ELR (cell line): ENCODE data around the gene SLC6A5.
A peak's percentile ranks its signal among the peaks of the same experiment; 100 is the strongest.

Source experiments
- DNase-seq: peaks from one replicate; pipeline ENCODE4 v3.0.0-alpha.2; 2015; ENCODE audit warnings: low read depth

Gene SLC6A5

DNA sequence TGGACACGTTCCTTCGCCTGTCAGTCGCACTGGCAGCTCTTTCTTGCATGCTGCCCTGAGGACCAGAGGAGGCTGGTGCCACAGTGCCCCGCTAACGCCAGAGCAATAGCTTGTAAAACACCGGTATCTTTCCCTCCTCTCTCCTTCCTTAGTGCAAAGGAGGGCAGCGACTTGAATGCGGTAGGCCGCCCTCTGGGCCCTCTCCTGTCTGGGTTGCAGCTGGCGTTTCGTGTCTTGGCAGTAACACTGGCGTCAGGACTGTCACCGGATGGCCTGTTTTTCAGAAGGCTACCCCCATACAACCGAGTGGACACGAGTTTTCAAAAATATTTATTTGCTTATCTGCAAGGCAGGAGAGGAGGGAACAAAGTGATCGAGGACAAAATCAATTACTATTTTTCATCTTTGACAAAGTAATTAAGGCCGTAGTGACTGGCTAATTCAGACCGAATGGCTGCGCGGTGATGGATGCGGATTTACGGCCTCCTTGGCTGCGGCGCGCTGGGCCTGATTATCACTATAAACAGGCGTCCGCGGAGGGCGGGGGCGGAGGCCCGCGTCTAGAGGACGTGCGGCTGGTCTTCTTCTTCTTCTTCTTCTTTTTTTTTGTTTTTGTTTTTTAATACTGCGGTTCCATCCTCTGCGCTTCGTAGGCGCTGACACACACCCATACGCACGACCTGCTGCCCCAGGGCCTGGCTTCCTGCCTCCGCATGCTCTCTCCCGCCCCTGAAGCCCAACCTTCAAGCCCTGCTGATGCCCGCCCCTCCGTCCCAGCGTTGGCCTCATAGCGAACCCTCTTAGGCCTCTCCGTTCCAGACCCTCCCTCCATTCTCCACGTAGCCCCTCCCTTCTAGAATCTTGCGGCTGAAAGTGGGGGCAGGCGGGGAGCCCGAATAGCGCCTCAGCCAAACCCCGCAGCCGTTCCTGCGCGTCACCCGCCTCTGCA, 2.9 kb upstream of the SLC6A5 start:
- no peak for DNase-seq

GRCh38 chr11:20597154-20597679, 2.2 kb upstream of the SLC6A5 start:
- DNase-seq = no peak

DNA sequence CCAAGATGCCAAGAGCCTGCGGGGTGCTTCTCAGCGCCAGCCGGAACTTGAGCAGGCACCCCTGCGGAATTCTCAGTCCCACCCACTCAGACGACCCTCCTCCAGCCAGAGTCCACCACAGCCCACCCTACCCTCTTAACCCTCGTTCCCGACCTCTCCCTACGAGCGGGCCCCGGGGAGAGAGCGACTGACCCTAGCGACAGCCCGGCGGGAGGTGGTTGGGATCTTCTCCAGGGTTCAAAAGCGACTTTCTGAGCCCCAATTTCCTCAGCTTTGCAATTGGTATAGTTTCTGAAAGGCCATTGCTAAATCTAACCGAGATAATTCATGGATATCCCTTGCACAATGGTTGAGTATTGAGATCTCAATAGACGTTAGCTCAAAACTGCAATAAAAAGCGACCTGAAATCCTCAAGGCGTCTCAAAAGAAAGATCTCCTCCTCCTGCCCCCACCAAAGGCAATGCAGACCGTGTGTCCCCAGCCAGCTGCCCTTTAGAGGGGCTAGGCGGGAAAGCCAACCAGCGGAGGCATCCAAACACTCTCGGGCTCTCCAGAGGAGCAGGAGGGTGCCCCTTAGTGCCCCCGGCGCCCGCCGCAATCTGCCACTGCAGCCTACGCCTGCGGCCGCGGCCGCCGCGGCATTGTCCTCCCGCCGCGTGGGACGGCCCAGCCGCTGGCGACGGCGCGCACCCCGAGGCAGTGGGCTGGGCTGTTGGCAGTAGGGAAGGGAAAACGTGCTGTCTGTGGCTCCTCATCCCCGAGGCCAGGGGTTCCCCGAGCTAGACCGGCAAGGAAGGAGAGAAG, 1.5 kb upstream of the SLC6A5 start:
- no peak for DNase-seq

DNA sequence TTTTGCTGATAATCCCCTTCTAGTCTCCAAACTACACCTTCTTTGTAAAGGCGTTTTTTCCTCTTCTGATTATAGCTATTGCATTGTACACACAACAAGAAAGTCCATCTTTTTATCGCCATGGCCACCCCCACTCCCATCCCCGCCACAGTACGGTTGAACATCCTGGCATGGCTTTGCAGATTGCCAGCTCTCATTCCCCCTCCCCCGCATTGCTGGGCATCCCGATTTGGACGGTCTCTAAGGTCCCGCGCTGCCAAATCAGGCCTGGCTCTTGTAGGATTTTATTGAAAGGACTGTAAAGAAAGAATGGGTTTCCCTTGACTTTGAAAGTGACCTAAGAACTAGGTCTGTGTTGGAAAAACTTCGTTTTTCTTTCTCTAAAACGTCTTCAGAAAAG, 916 bp upstream of the SLC6A5 start:
- no peak for DNase-seq

- DNase-seq = no peak
Measured at GRCh38 chr11:20600020-20600346, 575 bp downstream of the SLC6A5 start.

GRCh38 chr11:20600551-20600950, 1.1 kb downstream of the SLC6A5 start:
- no peak for DNase-seq

DNA sequence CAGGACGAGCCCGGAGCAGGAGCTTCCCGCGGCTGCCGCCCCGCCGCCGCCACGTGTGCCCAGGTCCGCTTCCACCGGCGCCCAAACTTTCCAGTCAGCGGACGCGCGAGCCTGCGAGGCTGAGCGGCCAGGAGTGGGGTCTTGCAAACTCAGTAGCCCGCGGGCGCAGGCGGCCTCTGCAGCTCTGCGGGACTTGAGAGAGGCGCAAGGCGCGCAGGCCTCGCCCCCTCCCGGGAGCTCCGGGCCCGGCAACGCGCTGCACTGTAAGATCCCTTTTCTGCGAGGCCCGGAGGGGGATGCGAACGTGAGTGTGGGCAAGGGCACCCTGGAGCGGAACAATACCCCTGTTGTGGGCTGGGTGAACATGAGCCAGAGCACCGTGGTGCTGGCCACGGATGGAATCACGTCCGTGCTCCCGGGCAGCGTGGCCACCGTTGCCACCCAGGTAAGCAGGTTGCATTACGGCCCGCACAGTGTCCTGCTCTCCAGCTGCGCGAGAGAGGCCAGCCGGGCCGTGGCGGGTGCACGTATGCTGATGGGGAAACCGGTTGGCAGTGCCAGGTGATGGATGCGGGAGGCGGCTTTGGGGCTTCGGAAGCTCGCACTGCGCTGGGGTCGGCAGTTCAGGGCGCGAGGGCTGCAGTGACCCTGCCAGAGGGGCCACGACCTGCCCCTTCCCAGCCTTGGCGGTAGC, 2.0 kb downstream of the SLC6A5 start:
- DNase-seq = no peak

DNA sequence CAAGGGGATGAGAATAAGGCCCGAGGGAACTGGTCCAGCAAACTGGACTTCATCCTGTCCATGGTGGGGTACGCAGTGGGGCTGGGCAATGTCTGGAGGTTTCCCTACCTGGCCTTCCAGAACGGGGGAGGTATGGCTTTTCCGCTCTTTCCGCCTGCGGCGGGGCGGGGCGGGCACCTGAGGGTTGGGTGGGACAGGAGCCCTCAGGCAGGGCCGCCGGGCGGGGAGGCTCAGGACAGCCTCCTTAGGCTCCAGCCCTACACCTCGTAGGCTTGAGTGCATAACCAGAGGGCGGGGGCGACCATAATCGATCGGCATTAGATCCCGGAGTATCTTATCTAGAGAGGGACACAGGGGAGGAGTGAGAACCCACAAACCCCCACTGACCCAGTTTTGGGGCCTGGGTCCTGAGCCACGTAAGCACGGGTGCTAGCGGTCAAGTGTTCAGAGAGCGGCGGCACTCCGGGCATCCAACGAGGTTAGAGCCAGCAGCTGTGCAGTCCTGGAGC, 4.9 kb downstream of the SLC6A5 start:
- DNase-seq = no peak

- no peak for DNase-seq
Measured at GRCh38 chr11:20604864-20605601, 5.6 kb downstream of the SLC6A5 start.

DNA sequence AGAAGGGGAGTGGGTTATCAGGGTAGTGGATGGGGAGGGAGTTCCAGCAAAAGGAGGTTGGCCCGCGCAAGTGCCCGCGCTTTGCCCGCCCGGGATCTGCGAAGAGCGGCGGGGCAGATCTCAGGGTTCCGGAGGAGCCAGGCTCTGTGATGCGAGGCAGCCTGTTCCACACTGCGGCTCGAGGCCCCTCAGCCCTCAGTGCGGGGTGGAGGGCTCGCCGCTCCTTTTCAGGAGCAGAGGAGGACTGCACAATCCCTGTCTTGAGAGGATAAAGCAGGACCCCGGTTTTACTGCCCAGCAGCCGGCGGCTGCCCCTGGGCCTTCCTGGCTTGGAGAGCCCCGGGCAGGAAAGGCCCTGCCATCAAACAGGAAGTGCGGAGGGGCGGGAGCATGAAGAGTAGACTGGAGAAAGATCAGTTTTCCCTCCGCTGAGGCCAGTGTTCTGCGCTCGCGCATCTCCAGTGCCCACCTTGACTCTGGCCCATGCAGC, 6.2 kb downstream of the SLC6A5 start:
- DNase-seq = no peak

DNA sequence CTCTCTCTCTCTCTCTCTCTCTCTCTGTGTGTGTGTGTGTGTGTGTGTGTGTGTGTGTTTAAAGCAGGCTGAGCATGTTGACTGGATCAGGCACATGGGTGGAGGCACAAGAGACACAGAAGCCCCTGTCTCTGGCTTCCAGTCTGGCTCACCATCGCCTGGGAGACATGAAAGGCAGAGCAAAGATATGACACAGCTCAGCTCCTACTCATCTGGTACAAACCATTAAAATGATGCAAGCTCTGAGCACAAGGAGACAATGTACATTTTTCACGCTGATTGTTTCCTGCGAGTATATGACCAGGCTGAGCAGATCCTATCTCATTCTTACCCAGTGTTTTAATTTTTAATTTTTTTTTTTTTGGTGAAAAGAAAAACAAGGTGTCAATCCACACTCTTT, 9.5 kb downstream of the SLC6A5 start:
- no peak for DNase-seq

GRCh38 chr11:20609727-20610707, 10.6 kb downstream of the SLC6A5 start:
- DNase-seq = peak; percentile 71

DNA sequence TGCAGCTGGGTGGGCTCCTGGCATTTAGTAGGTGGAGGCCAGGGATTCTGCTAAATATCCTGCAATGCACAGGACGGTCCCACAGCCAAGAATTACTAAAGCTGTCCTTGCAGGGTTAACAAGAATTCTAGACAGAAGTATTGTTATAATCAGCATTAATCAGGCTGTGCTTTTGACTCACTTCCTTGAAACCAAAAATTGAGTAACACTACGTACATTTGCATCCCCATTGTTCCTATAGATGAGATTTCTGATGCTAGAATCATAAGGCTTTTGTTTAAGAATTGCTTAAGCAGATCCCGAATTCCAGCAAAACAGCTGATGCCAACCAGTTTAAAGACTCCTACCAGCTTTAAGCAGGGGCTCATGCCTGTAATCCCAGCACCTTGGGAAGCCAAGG, 11.4 kb downstream of the SLC6A5 start:
- peak; percentile 10 for DNase-seq

GRCh38 chr11:20611445-20611844, 12.0 kb downstream of the SLC6A5 start:
- DNase-seq = no peak

DNA sequence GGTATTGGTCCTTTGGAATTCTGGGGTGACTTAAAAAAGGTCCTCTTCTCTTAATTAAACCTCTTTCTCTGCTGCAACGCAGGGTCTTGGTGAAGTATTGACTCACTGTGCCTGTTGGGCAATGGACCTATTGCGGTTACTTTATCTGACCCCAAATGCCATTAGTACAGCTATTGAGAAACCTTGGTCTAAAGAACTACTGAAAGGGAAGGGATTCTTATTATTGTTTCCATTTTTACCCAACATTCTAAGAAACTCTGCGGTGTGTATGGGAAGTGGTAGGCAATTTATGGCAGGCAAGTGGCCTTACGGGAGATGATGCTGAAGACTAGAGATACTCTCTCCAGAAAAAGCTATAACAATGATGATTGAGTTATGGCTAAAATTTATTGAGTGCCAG, 12.5 kb downstream of the SLC6A5 start:
- no peak for DNase-seq

DNA sequence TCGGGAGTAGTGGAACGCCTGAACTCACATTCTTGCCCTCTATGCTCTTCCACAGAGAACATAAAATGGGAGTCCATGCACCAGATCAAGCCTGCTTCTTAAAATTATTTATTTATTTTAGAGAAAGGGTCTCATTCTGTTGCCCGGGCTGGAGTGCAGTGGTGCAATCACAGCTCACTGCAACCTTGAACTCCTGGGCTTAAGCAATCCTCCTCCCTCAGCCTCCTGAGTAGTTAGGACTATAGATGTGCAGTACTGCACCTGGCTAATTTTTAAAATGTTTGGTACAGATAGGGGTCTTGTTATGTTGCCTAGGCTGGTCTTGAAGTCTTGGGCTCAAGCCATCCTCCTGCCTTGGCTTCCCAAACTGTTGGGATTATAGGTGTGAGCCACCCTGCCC, 13.0 kb downstream of the SLC6A5 start:
- no peak for DNase-seq

- DNase-seq = no peak
Measured at GRCh38 chr11:20616920-20617319, 17.5 kb downstream of the SLC6A5 start.

DNA sequence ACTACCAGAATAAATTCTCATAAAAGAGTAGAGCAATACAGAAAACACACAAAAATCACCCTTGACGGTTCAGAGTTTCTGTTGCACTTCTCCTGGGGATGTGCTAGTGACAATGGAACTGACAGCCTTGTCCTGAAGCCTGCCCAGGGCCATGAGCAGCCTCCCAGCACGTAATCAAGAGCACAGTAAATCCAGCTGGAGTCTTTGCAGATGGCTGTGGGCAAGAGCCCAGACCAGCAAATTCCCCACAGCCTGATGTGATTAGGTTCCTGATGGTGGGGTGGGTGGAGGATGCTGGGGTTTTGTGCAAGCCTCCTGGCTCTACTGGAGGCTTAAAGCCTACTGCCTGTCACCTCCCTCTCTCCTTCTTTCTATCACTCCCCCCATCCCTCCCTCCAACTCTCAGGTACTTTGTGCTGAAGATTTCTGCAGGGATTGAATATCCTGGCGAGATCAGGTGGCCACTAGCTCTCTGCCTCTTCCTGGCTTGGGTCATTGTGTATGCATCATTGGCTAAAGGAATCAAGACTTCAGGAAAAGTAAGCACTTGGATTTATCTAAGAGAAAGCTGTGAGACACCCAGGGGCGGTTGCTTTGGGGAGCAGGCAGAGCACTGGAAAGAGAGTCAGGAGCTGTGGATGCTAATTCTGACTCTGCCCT, 18.1 kb downstream of the SLC6A5 start:
- no peak for DNase-seq

DNA sequence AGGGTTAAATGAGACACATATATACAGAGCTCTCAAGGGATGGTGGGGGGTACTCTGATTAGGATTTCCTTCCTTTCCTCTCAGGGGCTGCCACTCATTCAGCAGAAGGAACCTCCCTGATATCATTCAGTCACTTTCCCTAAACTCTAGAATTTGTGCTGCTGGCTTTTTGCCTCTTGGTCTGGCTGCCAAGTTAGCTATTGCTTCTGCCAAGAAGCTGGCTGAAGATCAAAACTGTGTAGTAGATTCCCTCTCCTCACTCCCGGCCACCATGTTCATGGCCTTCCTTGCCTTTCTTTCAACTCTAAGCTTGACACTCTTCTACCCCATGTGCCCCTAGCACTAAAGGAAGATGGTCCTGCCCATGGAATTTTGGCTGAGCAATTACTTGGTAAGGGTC, 18.7 kb downstream of the SLC6A5 start:
- no peak for DNase-seq

DNA sequence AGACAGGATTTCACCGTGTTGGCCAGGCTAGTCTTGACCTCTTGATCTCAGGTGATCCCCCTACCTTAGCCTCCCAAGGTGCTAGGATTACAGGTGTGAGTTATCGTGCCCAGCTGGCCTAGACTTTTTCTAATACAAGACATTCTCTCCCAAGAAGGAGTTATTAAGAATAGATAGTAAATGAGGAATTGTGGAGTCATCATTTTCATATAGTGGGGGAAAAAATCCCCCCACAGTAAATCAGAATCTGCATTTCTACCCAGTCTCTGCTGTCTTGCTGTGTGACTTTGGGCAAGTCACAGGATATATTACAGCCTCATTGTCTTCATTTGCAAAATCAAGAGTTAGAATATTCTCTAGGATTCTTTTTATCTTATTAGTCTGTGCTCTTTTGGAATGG, 21.6 kb downstream of the SLC6A5 start:
- DNase-seq = no peak
